Endothelial cell of umbilical vein (primary cell): ENCODE results near the gene GPAT3. TPM values are rescaled to one million over a fixed set of nuclear protein-coding genes. Genes with fewer than 3 reads are reported as not detected.
"Not testable (repeated sequence)": the region's sequence is repeated elsewhere in the genome, so short reads cannot be mapped to it uniquely, and the experiment has no call there.

Experiments
- BruUV-seq: library from RNA; stranded (reverse); fragments of 400-500 nt; replicated peaks from 2 replicates; lab custom pipeline; 2021; lab: Mats Ljungman, UMichigan
- CTCF ChIA-PET: fragments of 300-600, 350-600 bp; sonication (Branson Sonifier 250); formaldehyde crosslinking; loops from one replicate; lab custom pipeline; 2021; ENCODE audit warnings: antibody characterized with exemption, inconsistent platforms; lab: Charles Lee
- POLR2A ChIA-PET: fragments of 300-600, 350-600 bp; sonication (Branson Sonifier 250); formaldehyde crosslinking; loops from one replicate; lab custom pipeline; 2021; ENCODE audit warnings: antibody characterized with exemption, inconsistent platforms; lab: Charles Lee
- DNase-seq: peaks from one replicate; pipeline ENCODE4 v3.0.0-alpha.2; 2011; ENCODE audit warnings: low read depth, low spot score
- FAIRE-seq: peaks from 2 replicates; lab custom pipeline; 2011; peaks lifted over from hg19 to GRCh38; lab: Jason Lieb, UNC
- H2AFZ ChIP-seq: 2 replicates; pipeline ENCODE4 v1.6.0; 2012; ENCODE audit warnings: low read depth, low read length, control low read depth, inconsistent platforms
- H3K27ac ChIP-seq: 2 replicates; pipeline ENCODE4 v1.5.1; 2011; ENCODE audit warnings: low read depth, mild to moderate bottlenecking, control low read depth, low read length, moderate library complexity; ENCODE audit not compliant: insufficient read depth
- H3K27me3 ChIP-seq, 2 experiments: 2 replicates each; pipeline versions ENCODE4 v1.6.0 to v1.6.1; 2011; ENCODE audit warnings: low read length in 2 of 2, mixed read lengths in 1 of 2; ENCODE audit not compliant: control insufficient read depth in 2 of 2, insufficient read depth in 2 of 2
- H3K36me3 ChIP-seq, 2 experiments: 2 replicates in 1 of 2; 3 replicates in 1 of 2; pipeline ENCODE4 v1.5.1; 2011; ENCODE audit warnings: low read length in 2 of 2, mild to moderate bottlenecking in 1 of 2, moderate library complexity in 1 of 2; ENCODE audit not compliant: control insufficient read depth in 2 of 2, insufficient read depth in 2 of 2; ENCODE audit errors: extremely low read depth in 1 of 2
- H3K4me1 ChIP-seq: 3 replicates; pipeline ENCODE4 v1.5.1; 2011; ENCODE audit warnings: mild to moderate bottlenecking, low read length; ENCODE audit not compliant: control insufficient read depth, insufficient read depth; ENCODE audit errors: extremely low read depth
- H3K4me2 ChIP-seq: 2 replicates; pipeline ENCODE4 v1.6.1; 2011; ENCODE audit warnings: low read length, control low read depth, mixed read lengths; ENCODE audit not compliant: insufficient read depth
- H3K4me3 ChIP-seq, 3 experiments: fragments of 200-600 bp in 1 of 3; sonication (generic), shearing (Covaris generic) in 1 of 3; replicated peaks in 1 of 3; 2 replicates each; pipeline ENCODE4 v1.5.1; 2011 to 2016; ENCODE audit warnings: control low read depth in 3 of 3, low read length in 3 of 3, mild to moderate bottlenecking in 2 of 3, inconsistent platforms in 1 of 3, low read depth in 1 of 3, moderate library complexity in 1 of 3; ENCODE audit not compliant: insufficient read depth in 1 of 3
- H3K79me2 ChIP-seq: 2 replicates; pipeline ENCODE4 v1.6.0; 2012; ENCODE audit warnings: low read length, inconsistent platforms; ENCODE audit not compliant: control insufficient read depth, insufficient read depth
- H3K9ac ChIP-seq: replicated peaks from 2 replicates; pipeline ENCODE3; 2011; ENCODE audit warnings: low read length, control low read depth; ENCODE audit not compliant: insufficient read depth; ENCODE audit errors: extremely low read depth
- H3K9me1 ChIP-seq: replicated peaks from 3 replicates; pipeline ENCODE4 v1.6.0; 2011; ENCODE audit warnings: mild to moderate bottlenecking, low read length; ENCODE audit not compliant: control insufficient read depth, insufficient read depth; ENCODE audit errors: extremely low read depth
- H3K9me3 ChIP-seq: replicated peaks from 2 replicates; pipeline ENCODE4 v1.5.1; 2012; ENCODE audit warnings: low read length, inconsistent platforms; ENCODE audit not compliant: control insufficient read depth, insufficient read depth
- H4K20me1 ChIP-seq: replicated peaks from 2 replicates; pipeline ENCODE3; 2011; ENCODE audit warnings: mild to moderate bottlenecking, low read length; ENCODE audit not compliant: control insufficient read depth, insufficient read depth; ENCODE audit errors: extremely low read depth
- EZH2 ChIP-seq: IDR thresholded peaks from 2 replicates; pipeline ENCODE4 v1.6.1; 2012; ENCODE audit warnings: borderline replicate concordance, low read depth, mild to moderate bottlenecking, moderate library complexity, low read length, inconsistent platforms; ENCODE audit not compliant: severe bottlenecking
- FOS ChIP-seq: IDR thresholded peaks from 2 replicates; pipeline ENCODE4 v1.6.1; 2011; ENCODE audit warnings: mild to moderate bottlenecking, low read length, moderate library complexity, borderline replicate concordance; ENCODE audit not compliant: insufficient read depth
- GATA2 ChIP-seq: IDR thresholded peaks from 2 replicates; pipeline ENCODE4 v1.7.0; 2011; ENCODE audit warnings: low read depth, mild to moderate bottlenecking, moderate library complexity, mixed read lengths, low read length; ENCODE audit not compliant: insufficient read length, insufficient read depth
- JUN ChIP-seq: IDR thresholded peaks from 2 replicates; pipeline ENCODE4 v1.6.1; 2011; ENCODE audit warnings: borderline replicate concordance, low read depth; ENCODE audit not compliant: insufficient read length, insufficient read depth
- MYC ChIP-seq: IDR thresholded peaks from one replicate; pipeline ENCODE4 v1.6.1; 2011; ENCODE audit warnings: mild to moderate bottlenecking, low read depth, low read length
- POLR2A ChIP-seq: IDR thresholded peaks from 2 replicates; pipeline ENCODE4 v1.6.1; 2012; ENCODE audit warnings: low read depth, mild to moderate bottlenecking, control low read depth, low read length
- POLR2AphosphoS5 ChIP-seq: IDR thresholded peaks from 2 replicates; pipeline ENCODE4 v1.6.1; 2012; ENCODE audit warnings: low read depth, mild to moderate bottlenecking, control low read depth, low read length, moderate library complexity; ENCODE audit not compliant: insufficient read depth
- dilution Hi-C: fragments of 300-500 bp; cut with MboI; formaldehyde crosslinking; loops from one replicate; pipeline ENCODE4 v1.15.0; 2019; ENCODE audit warnings: low sequenced_read_pairs; ENCODE audit not compliant: extremely low pct_ligation_motif_present
- intact Hi-C: fragments of 100-400 bp; cut with micrococcal nuclease; formaldehyde crosslinking; loops from one replicate; pipeline ENCODE4 v1.10.0; 2022
- polyA plus RNA-seq, 4 experiments: library from polyadenylated mRNA; depleted of rRNA in 3 of 4; stranded (reverse) in 3 of 4; unstranded in 1 of 4; fragments of >200 nt; gene quantifications; 2 replicates each; pipeline versions ENCODE4 v1.2.1 to v1.2.3, GENCODE V29; 2011 to 2012; ENCODE audit warnings: missing spikeins in 1 of 4
- total RNA-seq: library from RNA; stranded (reverse); gene quantifications from 2 replicates; pipeline ENCODE4 v1.2.3, GENCODE V29; 2021
- TF ChIP-seq, protein P1 (sequence below): IDR thresholded peaks from 2 replicates; pipeline ENCODE4 v1.6.1; 2011; ENCODE audit not compliant: insufficient read depth, insufficient read length
- TF ChIP-seq, protein P2 (sequence below), 2 donors: IDR thresholded peaks; 1 replicate in 1 of 2; 2 replicates in 1 of 2; pipeline ENCODE4 v1.5.1; 2011; ENCODE audit warnings: low read length in 2 of 2, mild to moderate bottlenecking in 2 of 2, moderate library complexity in 2 of 2, control low read depth in 1 of 2, inconsistent platforms in 1 of 2, low read depth in 1 of 2; ENCODE audit not compliant: insufficient read depth in 1 of 2; ENCODE audit errors: extremely low read depth in 1 of 2

GPAT3 gene
- total and polyA plus RNA-seq, 2 donors (not counting 3 experiments of a cell fraction or from before 2014, with no cell fraction given) = 0.36 to 2.1 TPM

DNA sequence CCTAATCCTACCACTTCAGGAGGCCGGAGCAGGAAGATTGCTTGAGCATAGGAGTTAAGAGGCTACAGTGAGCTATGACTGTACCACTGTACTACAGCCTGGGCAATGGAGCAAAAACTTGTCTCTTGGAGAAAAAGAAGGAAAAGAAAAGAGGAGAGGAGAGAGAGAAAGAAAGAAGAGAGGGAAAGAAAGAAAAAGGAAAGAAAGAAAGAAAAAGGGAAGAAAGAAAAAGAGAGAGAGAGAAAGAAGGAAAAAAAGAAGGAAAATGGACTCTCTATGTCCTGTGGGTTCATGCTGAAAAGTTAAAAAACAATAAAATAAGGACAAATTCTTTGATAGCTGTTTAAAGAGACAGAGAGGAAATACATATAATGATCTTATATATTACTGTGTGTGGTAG lies 37.7 kb upstream of the GPAT3 start:
- CTCF ChIA-PET = interaction anchor here (2.8 kb wide), 1 partner anchor 11 kb away, joined by 10 read pairs; no protein-coding TSS in a partner anchor
- dilution Hi-C loops (no loop called here), intact Hi-C loops (no loop called here)
- FAIRE-seq (no peak), DNase-seq (no peak)
- TF ChIP-seq FOS (no peak), POLR2A (no peak), POLR2AphosphoS5 (no peak), JUN (no peak), GATA2 (no peak), MYC (no peak), EZH2 (no peak)
- TF ChIP-seq, protein P1, sequence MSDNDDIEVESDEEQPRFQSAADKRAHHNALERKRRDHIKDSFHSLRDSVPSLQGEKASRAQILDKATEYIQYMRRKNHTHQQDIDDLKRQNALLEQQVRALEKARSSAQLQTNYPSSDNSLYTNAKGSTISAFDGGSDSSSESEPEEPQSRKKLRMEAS = no peak
- TF ChIP-seq, protein P2, sequence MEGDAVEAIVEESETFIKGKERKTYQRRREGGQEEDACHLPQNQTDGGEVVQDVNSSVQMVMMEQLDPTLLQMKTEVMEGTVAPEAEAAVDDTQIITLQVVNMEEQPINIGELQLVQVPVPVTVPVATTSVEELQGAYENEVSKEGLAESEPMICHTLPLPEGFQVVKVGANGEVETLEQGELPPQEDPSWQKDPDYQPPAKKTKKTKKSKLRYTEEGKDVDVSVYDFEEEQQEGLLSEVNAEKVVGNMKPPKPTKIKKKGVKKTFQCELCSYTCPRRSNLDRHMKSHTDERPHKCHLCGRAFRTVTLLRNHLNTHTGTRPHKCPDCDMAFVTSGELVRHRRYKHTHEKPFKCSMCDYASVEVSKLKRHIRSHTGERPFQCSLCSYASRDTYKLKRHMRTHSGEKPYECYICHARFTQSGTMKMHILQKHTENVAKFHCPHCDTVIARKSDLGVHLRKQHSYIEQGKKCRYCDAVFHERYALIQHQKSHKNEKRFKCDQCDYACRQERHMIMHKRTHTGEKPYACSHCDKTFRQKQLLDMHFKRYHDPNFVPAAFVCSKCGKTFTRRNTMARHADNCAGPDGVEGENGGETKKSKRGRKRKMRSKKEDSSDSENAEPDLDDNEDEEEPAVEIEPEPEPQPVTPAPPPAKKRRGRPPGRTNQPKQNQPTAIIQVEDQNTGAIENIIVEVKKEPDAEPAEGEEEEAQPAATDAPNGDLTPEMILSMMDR (IDR thresholded peaks at IDR 0.05; ENCODE audit: extremely low read depth in 1 of 2, insufficient read depth in 1 of 2, low read depth in 1 of 2, low read length in 2 of 2) = no peak
- Histone ChIP-seq H3K27me3 (peaks cover 0 to 5% of the 10 kb centered on the region in 2 experiments), H3K4me3 (no peak overlapping the region), H3K4me2 (no peak overlapping the region), H3K27ac (no peak overlapping the region), H3K79me2 (no peaks in the 10 kb centered on the region), H2AFZ (no peak overlapping the region), H3K4me1 (no peaks in the 10 kb centered on the region), H3K9me1 (no peaks in the 10 kb centered on the region), H3K36me3 (no peaks in the 10 kb centered on the region), H4K20me1 (no peaks in the 10 kb centered on the region), H3K9me3 (no peaks in the 10 kb centered on the region), H3K9ac (no peak overlapping the region)
- BruUV-seq = no TSS peak
- POLR2A ChIA-PET = no interaction called here

DNA sequence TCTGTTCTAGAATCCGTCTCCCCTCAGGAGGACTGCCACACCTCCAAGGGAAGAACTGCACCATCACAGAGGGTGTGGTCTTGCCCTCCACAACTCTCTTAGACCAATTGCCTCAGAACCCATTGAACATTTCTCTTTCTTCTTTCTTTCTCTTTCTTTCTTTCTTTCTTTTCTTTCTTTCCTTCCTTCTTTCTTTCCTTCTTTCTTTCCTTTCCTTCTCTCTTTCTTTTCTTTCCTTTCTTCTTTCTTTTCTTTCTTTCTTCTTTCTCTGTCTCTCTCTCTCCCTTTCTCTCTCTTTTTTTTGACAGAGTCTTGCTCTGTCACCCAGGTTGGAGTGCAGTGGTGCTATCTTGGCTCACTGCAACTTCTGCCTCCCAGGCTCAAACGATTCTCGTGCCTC lies 34.2 kb upstream of the GPAT3 start:
- H3K4me1 ChIP-seq, dilution Hi-C loops, POLR2A ChIA-PET, H3K9ac ChIP-seq, H3K27me3 ChIP-seq, BruUV-seq, H3K27ac ChIP-seq, H3K9me1 ChIP-seq, CTCF ChIA-PET, FAIRE-seq, H3K36me3 ChIP-seq, H3K4me2 ChIP-seq, H3K79me2 ChIP-seq, H2AFZ ChIP-seq, H3K9me3 ChIP-seq, H3K4me3 ChIP-seq, H4K20me1 ChIP-seq, DNase-seq: not testable (repeated sequence)
- intact Hi-C loops = loop anchor here (10.0 kb wide), 1 partner anchor 1003 kb away; no protein-coding TSS in a partner anchor
